HUES48 (cell line): ENCODE measurements around the gene C2CD4C.
"Not testable (repeated sequence)": the region's sequence is repeated elsewhere in the genome, so short reads cannot be mapped to it uniquely, and the experiment has no call there.

Experiments
- H3K27ac ChIP-seq: one replicate; pipeline ENCODE4 v1.7.0; 2013; ENCODE audit warnings: low read depth, low read length, inconsistent platforms
- H3K27me3 ChIP-seq: 2 replicates; pipeline ENCODE4 v1.6.1; 2013; ENCODE audit warnings: mild to moderate bottlenecking, low read length; ENCODE audit not compliant: control insufficient read depth, insufficient read depth
- H3K36me3 ChIP-seq: 2 replicates; pipeline ENCODE4 v1.6.1; 2013; ENCODE audit warnings: low read length; ENCODE audit not compliant: control insufficient read depth, insufficient read depth
- H3K4me1 ChIP-seq: 2 replicates; pipeline ENCODE4 v1.6.1; 2013; ENCODE audit warnings: mild to moderate bottlenecking, low read length; ENCODE audit not compliant: control insufficient read depth, insufficient read depth
- H3K4me3 ChIP-seq: 2 replicates; pipeline ENCODE4 v1.5.1; 2013; ENCODE audit warnings: mild to moderate bottlenecking, low read depth, low read length
- H3K9ac ChIP-seq: 2 replicates; pipeline ENCODE4 v1.6.1; 2013; ENCODE audit warnings: mild to moderate bottlenecking, low read depth, low read length, moderate library complexity
- H3K9me3 ChIP-seq: 2 replicates; pipeline ENCODE4 v1.6.1; 2013; ENCODE audit warnings: low read length; ENCODE audit not compliant: control insufficient read depth, insufficient read depth

C2CD4C gene

GRCh38 chr19:403221-404027 is 5.5 kb downstream of the C2CD4C start:
- Histone ChIP-seq H3K4me1 (no peaks in the 10 kb centered on the region), H3K9ac (no peak overlapping the region), H3K9me3 (no peaks in the 10 kb centered on the region), H3K27ac (no peak overlapping the region), H3K27me3 (no peaks in the 10 kb centered on the region), H3K4me3 (no peak overlapping the region), H3K36me3 (no peaks in the 10 kb centered on the region; the same call in 1 of the 2 replicates)

- Histone ChIP-seq H3K27ac (no peak overlapping the region), H3K9ac (no peak overlapping the region), H3K36me3 (no peaks in the 10 kb centered on the region; the same call in 1 of the 2 replicates), H3K4me3 (no peak overlapping the region), H3K9me3 (no peaks in the 10 kb centered on the region), H3K27me3 (no peaks in the 10 kb centered on the region), H3K4me1 (no peaks in the 10 kb centered on the region)
Observed at GRCh38 chr19:402786-403185, 6.2 kb downstream of the C2CD4C start.

GRCh38 chr19:401866-402511 is 7.0 kb downstream of the C2CD4C start:
- Histone ChIP-seq H3K9me3 (no peaks in the 10 kb centered on the region), H3K27ac (no peak overlapping the region), H3K4me1 (no peaks in the 10 kb centered on the region), H3K27me3 (no peaks in the 10 kb centered on the region), H3K4me3 (no peak overlapping the region), H3K36me3 (no peaks in the 10 kb centered on the region; the same call in 1 of the 2 replicates), H3K9ac (no peak overlapping the region)

GRCh38 chr19:400976-401865 is 7.7 kb downstream of the C2CD4C start:
- no peak overlapping the region for H3K27ac ChIP-seq

GRCh38 chr19:399370-399769 is 9.6 kb downstream of the C2CD4C start:
- no peaks in the 10 kb centered on the region for H3K4me1 ChIP-seq
- H3K36me3 ChIP-seq, result no peaks in the 10 kb centered on the region
- H3K9ac ChIP-seq, result no peak overlapping the region
- H3K27ac ChIP-seq, result no peak overlapping the region
- H3K4me3 ChIP-seq, result no peak overlapping the region
- H3K27me3 ChIP-seq, result no peaks in the 10 kb centered on the region
- no peaks in the 10 kb centered on the region for H3K9me3 ChIP-seq

More at GRCh38 chr19:400976-401865, 7.7 kb downstream of the C2CD4C start:
- no peaks in the 10 kb centered on the region for H3K36me3 ChIP-seq
- no peaks in the 10 kb centered on the region for H3K4me1 ChIP-seq
- H3K9ac ChIP-seq, result no peak overlapping the region
- no peaks in the 10 kb centered on the region for H3K9me3 ChIP-seq
- no peaks in the 10 kb centered on the region for H3K27me3 ChIP-seq
- no peak overlapping the region for H3K4me3 ChIP-seq

- H3K36me3 ChIP-seq, result no peaks in the 10 kb centered on the region
- H3K27ac ChIP-seq, result no peak overlapping the region
- no peaks in the 10 kb centered on the region for H3K4me1 ChIP-seq
- no peak overlapping the region for H3K9ac ChIP-seq
- no peaks in the 10 kb centered on the region for H3K27me3 ChIP-seq
- no peaks in the 10 kb centered on the region for H3K9me3 ChIP-seq
- no peak overlapping the region for H3K4me3 ChIP-seq
Observed at GRCh38 chr19:398719-399118, 10.2 kb downstream of the C2CD4C start.

GRCh38 chr19:397941-398706 is 10.8 kb downstream of the C2CD4C start:
- H3K27ac ChIP-seq, result no peak overlapping the region
- no peak overlapping the region for H3K9ac ChIP-seq
- H3K4me1 ChIP-seq, result no peaks in the 10 kb centered on the region
- H3K36me3 ChIP-seq, result no peaks in the 10 kb centered on the region
- no peaks in the 10 kb centered on the region for H3K27me3 ChIP-seq
- no peaks in the 10 kb centered on the region for H3K9me3 ChIP-seq
- no peak overlapping the region for H3K4me3 ChIP-seq

- no peak overlapping the region for H3K9ac ChIP-seq
- H3K9me3 ChIP-seq, result no peaks in the 10 kb centered on the region
- H3K4me1 ChIP-seq, result no peaks in the 10 kb centered on the region
- no peak overlapping the region for H3K4me3 ChIP-seq
- no peaks in the 10 kb centered on the region for H3K36me3 ChIP-seq
- H3K27me3 ChIP-seq, result no peaks in the 10 kb centered on the region
- no peak overlapping the region for H3K27ac ChIP-seq
Observed at GRCh38 chr19:397321-397720, 11.6 kb downstream of the C2CD4C start.

- Histone ChIP-seq H3K4me1 (no peaks in the 10 kb centered on the region), H3K36me3 (no peaks in the 10 kb centered on the region), H3K4me3 (no peak overlapping the region), H3K9ac (no peak overlapping the region), H3K27me3 (no peaks in the 10 kb centered on the region), H3K27ac (no peak overlapping the region), H3K9me3 (no peaks in the 10 kb centered on the region)
Observed at GRCh38 chr19:395467-395866, 13.5 kb downstream of the C2CD4C start.

GRCh38 chr19:394857-395256 is 14.1 kb downstream of the C2CD4C start:
- H3K9ac ChIP-seq, H3K36me3 ChIP-seq, H3K9me3 ChIP-seq, H3K27me3 ChIP-seq, H3K27ac ChIP-seq, H3K4me1 ChIP-seq, H3K4me3 ChIP-seq: not testable (repeated sequence)
